ENCODE results near the gene HIPK4. TPM values are rescaled to one million over a fixed set of nuclear protein-coding genes. Genes with fewer than 3 reads are reported as not detected.

The HIPK4 gene
- total and polyA plus RNA-seq, 2 of the 8 experiments (the other 6 are each of a cell fraction or from before 2014, with no cell fraction given), result 0.15 to 0.57 TPM

- no peaks in the 10 kb centered on the region for H3K79me2 ChIP-seq (ENCODE audit: control insufficient read depth in 1 of 2, insufficient read depth in 2 of 2, low read length in 2 of 2)
- H3K79me1 ChIP-seq (ENCODE audit: low read depth, low read length), result no peaks in the 10 kb centered on the region
- no peak overlapping the region for H4K91ac ChIP-seq (replicated peaks; ENCODE audit: insufficient read length, low read length)
- DNase-seq (ENCODE audit: low read depth in 1 of 2, low spot score in 2 of 2) (no peak), FAIRE-seq (no peak)
- no peak overlapping the region for H3K4me3 ChIP-seq (ENCODE audit: extremely low read depth in 1 of 4, insufficient read depth in 2 of 4, low read depth in 3 of 4, low read length in 4 of 4)
- H3K9me3 ChIP-seq (ENCODE audit: insufficient read depth in 2 of 2, low read depth in 1 of 2, low read length in 1 of 2), result no peaks in the 10 kb centered on the region
- H3K4me2 ChIP-seq (ENCODE audit: insufficient read depth in 1 of 2, low read depth in 2 of 2, low read length in 2 of 2), result no peak overlapping the region
- H3K4me1 ChIP-seq (replicated peaks in 1 of 4; ENCODE audit: control insufficient read depth in 3 of 4, insufficient read depth in 4 of 4, low read length in 3 of 4), result peaks cover 0 to 4% (median 0%) of the 10 kb centered on the region in 4 experiments; a peak in 2 of 7 replicates
- H2BK15ac ChIP-seq (ENCODE audit: low read length), result no peak overlapping the region
- H2AFZ ChIP-seq (ENCODE audit: low read length), result no peak overlapping the region
- H2BK120ac ChIP-seq (replicated peaks; ENCODE audit: low read depth, low read length), result no peak overlapping the region
- no peaks in the 10 kb centered on the region for H3K23me2 ChIP-seq (ENCODE audit: low read depth, low read length)
- H3K36me3 ChIP-seq (ENCODE audit: control insufficient read depth in 2 of 4, insufficient read depth in 4 of 4, low read length in 3 of 4), result peaks cover 6 to 20% (median 12%) of the 10 kb centered on the region in 4 experiments; a peak in 7 of 8 replicates
- H4K20me1 ChIP-seq (replicated peaks in 1 of 2; ENCODE audit: control insufficient read depth in 1 of 2, insufficient read depth in 2 of 2, low read length in 2 of 2), result peaks cover 0 to 12% of the 10 kb centered on the region in 2 experiments
- no peak overlapping the region; the same call in 1 of the 2 replicates for H2BK12ac ChIP-seq (ENCODE audit: low read depth, low read length)
- no peak overlapping the region for H3K9ac ChIP-seq (replicated peaks in 1 of 4; ENCODE audit: extremely low read depth in 1 of 4, low read depth in 3 of 4, low read length in 3 of 4)
- no peak overlapping the region for H3K56ac ChIP-seq (replicated peaks; ENCODE audit: insufficient read length, low read depth, low read length)
- no peak overlapping the region for H3K27ac ChIP-seq (ENCODE audit: low read depth, low read length)
- CTCF ChIA-PET (ENCODE audit: partially characterized antibody), result interaction anchor here (0.8 to 4.2 kb wide), 8 partner anchors 10 to 85 kb away, joined by 3 to 19 read pairs (median 5); partner anchors contain the start of gene BLVRB
- H2BK20ac ChIP-seq (ENCODE audit: low read length), result no peak overlapping the region
- no peak overlapping the region for H2AK5ac ChIP-seq (ENCODE audit: low read depth, low read length)
- POLR2A ChIA-PET (ENCODE audit: partially characterized antibody), result interaction anchor here (0.6 to 4.1 kb wide), 13 partner anchors 9 to 133 kb away, joined by 3 to 25 read pairs (median 4); partner anchors contain the start of genes C19orf47 and PLD3
- H3K27me3 ChIP-seq (replicated peaks in 1 of 4; ENCODE audit: control insufficient read depth in 3 of 4, extremely low read depth in 1 of 4, insufficient read depth in 3 of 4, low read length in 3 of 4), result no peaks in the 10 kb centered on the region
- H2BK5ac ChIP-seq (ENCODE audit: low read depth, low read length), result 0 out of 2 replicates have a peak overlapping the region, but pooled peaks have one; percentile 35
- H4K5ac ChIP-seq (ENCODE audit: insufficient read length, low read depth, low read length), result no peak overlapping the region
- no peak overlapping the region for H3K23ac ChIP-seq (ENCODE audit: insufficient read length)
- no peak overlapping the region for H3K4ac ChIP-seq (replicated peaks; ENCODE audit: insufficient read length, low read depth, low read length)
- WGBS, 2 experiments (ENCODE audit: extremely low coverage in 1 of 2, insufficient coverage in 1 of 2, insufficient read length in 1 of 2, insufficient replicate concordance in 2 of 2, low coverage in 1 of 2, low lambda C conversion rate in 2 of 2, missing lambda C conversion rate in 1 of 2), result 90% methylated on average over 36 of the region's 37 CpGs; no CpG with 5 or more reads in 1 of the 2 experiments
- H4K8ac ChIP-seq (ENCODE audit: extremely low read depth, insufficient read depth, low read length), result peak overlapping the region; percentile 68; the same call in 1 of the 2 replicates
- no peak overlapping the region for H3K18ac ChIP-seq (ENCODE audit: extremely low read depth, low read length)
- H3K14ac ChIP-seq (ENCODE audit: insufficient read length), result no peak overlapping the region
- TF ChIP-seq MAX (IDR thresholded peaks at IDR 0.05), result no peak
- no peak for TF ChIP-seq ZNF274 (IDR thresholded peaks at IDR 0.05; ENCODE audit: borderline replicate concordance, extremely low read depth, low read length)
- TF ChIP-seq JUN (IDR thresholded peaks at IDR 0.05; ENCODE audit: low read depth, low read length), result no peak
- no peak for TF ChIP-seq GABPA (IDR thresholded peaks at IDR 0.05; ENCODE audit: borderline replicate concordance, insufficient read depth, low read length)
These were observed 9.6 kb downstream of the HIPK4 start for GRCh38 chr19:40380199-40381037.

Measured in H1 (cell line).